ENCODE results near the gene GRIN3B. TPM values are rescaled to one million over a fixed set of nuclear protein-coding genes. Genes with fewer than 3 reads are reported as not detected.

Gene GRIN3B
- total RNA-seq, 1 donor from 2014 or later = 0.65 TPM

GRCh38 chr19:1004803-1005664 is 4.8 kb downstream of the GRIN3B start:
- DNase-seq (ENCODE audit: extremely low spot score, unreplicated experiment) = no peak

GRCh38 chr19:1006711-1007398 is 6.6 kb downstream of the GRIN3B start:
- no peaks in the 10 kb centered on the region for H3K4me1 Mint-ChIP-seq (ENCODE audit: unreplicated experiment)
- H3K4me3 Mint-ChIP-seq = no peak overlapping the region
- no peak for DNase-seq (ENCODE audit: extremely low spot score, unreplicated experiment)
- no peak overlapping the region for H3K27ac Mint-ChIP-seq
- H3K27me3 Mint-ChIP-seq = peaks cover 9% of the 10 kb centered on the region
- TF ChIP-seq CTCF (conservative IDR thresholded peaks at IDR 0.05) = no peak
- peaks cover 5% of the 10 kb centered on the region for H3K36me3 Mint-ChIP-seq
- H3K9me3 Mint-ChIP-seq = no peaks in the 10 kb centered on the region

More at GRCh38 chr19:1004803-1005664, 4.8 kb downstream of the GRIN3B start:
- peaks cover 5% of the 10 kb centered on the region for H3K36me3 Mint-ChIP-seq
- no peaks in the 10 kb centered on the region for H3K4me1 Mint-ChIP-seq (ENCODE audit: unreplicated experiment)
- no peak overlapping the region for H3K27ac Mint-ChIP-seq
- no peaks in the 10 kb centered on the region for H3K9me3 Mint-ChIP-seq
- H3K27me3 Mint-ChIP-seq = peaks cover 14% of the 10 kb centered on the region
- H3K4me3 Mint-ChIP-seq = peak overlapping the region; percentile 28
- TF ChIP-seq CTCF (conservative IDR thresholded peaks at IDR 0.05) = no peak

GRCh38 chr19:1007399-1008251 is 7.4 kb downstream of the GRIN3B start:
- H3K36me3 Mint-ChIP-seq = peaks cover 5% of the 10 kb centered on the region
- H3K27ac Mint-ChIP-seq = no peak overlapping the region

GRCh38 chr19:1008268-1009040 is 8.2 kb downstream of the GRIN3B start:
- Mint-ChIP-seq H3K36me3 (peaks cover 5% of the 10 kb centered on the region), H3K4me3 (no peak overlapping the region), H3K27ac (no peak overlapping the region), H3K4me1 (ENCODE audit: unreplicated experiment) (no peaks in the 10 kb centered on the region), H3K27me3 (peaks cover 3% of the 10 kb centered on the region), H3K9me3 (no peaks in the 10 kb centered on the region)
- DNase-seq (ENCODE audit: extremely low spot score, unreplicated experiment) = no peak
- no peak for TF ChIP-seq CTCF (conservative IDR thresholded peaks at IDR 0.05)

More at GRCh38 chr19:1007399-1008251, 7.4 kb downstream of the GRIN3B start:
- DNase-seq (ENCODE audit: extremely low spot score, unreplicated experiment) = no peak
- H3K27me3 Mint-ChIP-seq = peaks cover 5% of the 10 kb centered on the region
- no peaks in the 10 kb centered on the region for H3K4me1 Mint-ChIP-seq (ENCODE audit: unreplicated experiment)
- no peak overlapping the region for H3K4me3 Mint-ChIP-seq
- no peak for TF ChIP-seq CTCF (conservative IDR thresholded peaks at IDR 0.05)
- no peaks in the 10 kb centered on the region for H3K9me3 Mint-ChIP-seq
